ENCODE measurements around the gene ESAM. TPM values are rescaled to one million over a fixed set of nuclear protein-coding genes. Genes with fewer than 3 reads are reported as not detected.

ESAM gene
- 50.2 TPM for total RNA-seq
- long read RNA-seq, transcript ESAM-201 (7 exons, 1,826 nt) = major isoform, 44 of 84 reads
- long read RNA-seq, partial matches to known transcripts = 13 of 84 reads
- long read RNA-seq, other reads (novel, unspliced or antisense) = 21 of 84 reads

- no peak for DNase-seq (ENCODE audit: low spot score)
- intact Hi-C loops (cut with DNase I) = loop anchor here (1.0 to 5.0 kb wide), 3 partner anchors 35 to 89 kb away; partner anchors contain the start of genes SIAE and SPA17
These were observed at the start of gene ESAM for GRCh38 chr11:124762105-124762623. ESAM (minus strand) TSS chr11:124762290; CDS start chr11:124762154, 136 bp downstream.

GRCh38 chr11:124811399-124812125 lies 49.5 kb upstream of the ESAM start:
- DNase-seq (ENCODE audit: low spot score) = no peak
- intact Hi-C loops (cut with DNase I) = no loop called here

GRCh38 chr11:124807660-124808270 lies 45.7 kb upstream of the ESAM start:
- intact Hi-C loops (cut with DNase I) = no loop called here
- no peak for DNase-seq (ENCODE audit: low spot score)

GRCh38 chr11:124807201-124807600 lies 45.1 kb upstream of the ESAM start:
- intact Hi-C loops (cut with DNase I) = no loop called here

GRCh38 chr11:124804884-124805283 lies 42.8 kb upstream of the ESAM start:
- intact Hi-C loops (cut with DNase I) = no loop called here
- DNase-seq (ENCODE audit: low spot score) = no peak

More at GRCh38 chr11:124807201-124807600, 45.1 kb upstream of the ESAM start:
- no peak for DNase-seq (ENCODE audit: low spot score)

- intact Hi-C loops (cut with DNase I) = loop anchor here (2.0 kb wide), 1 partner anchor 35 kb away; no protein-coding TSS in a partner anchor
- DNase-seq (ENCODE audit: low spot score) = no peak
These were observed 39.7 kb upstream of the ESAM start for GRCh38 chr11:124801636-124802312.

- intact Hi-C loops (cut with DNase I) = loop anchor here (2.0 kb wide), 1 partner anchor 36 kb away; no protein-coding TSS in a partner anchor
These were observed 38.9 kb upstream of the ESAM start for GRCh38 chr11:124801014-124801413.

GRCh38 chr11:124800226-124800929 lies 38.3 kb upstream of the ESAM start, which contains the start of gene MSANTD2:
MSANTD2 (minus strand) TSS chr11:124800406; CDS start chr11:124800380, 26 bp downstream.
- intact Hi-C loops (cut with DNase I) = loop anchor here (1.0 to 2.0 kb wide), 2 partner anchors 36 to 127 kb away; partner anchors contain the start of genes SIAE and SPA17
- DNase-seq (ENCODE audit: low spot score) = peak; percentile 93

More at GRCh38 chr11:124801014-124801413, 38.9 kb upstream of the ESAM start:
- no peak for DNase-seq (ENCODE audit: low spot score)

- intact Hi-C loops (cut with DNase I) = loop anchor here (1.0 to 5.0 kb wide), 3 partner anchors 37 to 126 kb away; partner anchors contain the start of genes ESAM, SIAE and SPA17
- DNase-seq (ENCODE audit: low spot score) = no peak
These were observed 37.5 kb upstream of the ESAM start for GRCh38 chr11:124799348-124800225.

- intact Hi-C loops (cut with DNase I) = loop anchor here (5.0 kb wide), 1 partner anchor 37 kb away; the partner anchor contains the start of gene ESAM
- no peak for DNase-seq (ENCODE audit: low spot score)
These were observed 36.9 kb upstream of the ESAM start for GRCh38 chr11:124798991-124799347.

- DNase-seq (ENCODE audit: low spot score) = no peak
- intact Hi-C loops (cut with DNase I) = loop anchor here (5.0 kb wide), 1 partner anchor 34 kb away; the partner anchor contains the start of gene ESAM
These were observed 34.2 kb upstream of the ESAM start for GRCh38 chr11:124796312-124796711.

- intact Hi-C loops (cut with DNase I) = no loop called here
These were observed 31.6 kb upstream of the ESAM start for GRCh38 chr11:124793466-124794278.

GRCh38 chr11:124791626-124792341 lies 29.7 kb upstream of the ESAM start:
- intact Hi-C loops (cut with DNase I) = no loop called here
- DNase-seq (ENCODE audit: low spot score) = no peak

More at GRCh38 chr11:124793466-124794278, 31.6 kb upstream of the ESAM start:
- DNase-seq (ENCODE audit: low spot score) = no peak

- intact Hi-C loops (cut with DNase I) = no loop called here
- DNase-seq (ENCODE audit: low spot score) = no peak
These were observed 26.4 kb upstream of the ESAM start for GRCh38 chr11:124788521-124788920.

GRCh38 chr11:124784051-124784450 lies 22.0 kb upstream of the ESAM start:
- intact Hi-C loops (cut with DNase I) = no loop called here
- no peak for DNase-seq (ENCODE audit: low spot score)

- intact Hi-C loops (cut with DNase I) = no loop called here
- DNase-seq (ENCODE audit: low spot score) = no peak
These were observed 20.9 kb upstream of the ESAM start for GRCh38 chr11:124783002-124783401.
